GM19455 (cell line): ENCODE data around the gene ARHGAP22.

Experiments
- ATAC-seq: cut with Tn5 transposase; IDR thresholded peaks from one replicate; pipeline ENCODE4 v1.9.1; 2021; ENCODE audit not compliant: unreplicated experiment

Gene ARHGAP22

DNA sequence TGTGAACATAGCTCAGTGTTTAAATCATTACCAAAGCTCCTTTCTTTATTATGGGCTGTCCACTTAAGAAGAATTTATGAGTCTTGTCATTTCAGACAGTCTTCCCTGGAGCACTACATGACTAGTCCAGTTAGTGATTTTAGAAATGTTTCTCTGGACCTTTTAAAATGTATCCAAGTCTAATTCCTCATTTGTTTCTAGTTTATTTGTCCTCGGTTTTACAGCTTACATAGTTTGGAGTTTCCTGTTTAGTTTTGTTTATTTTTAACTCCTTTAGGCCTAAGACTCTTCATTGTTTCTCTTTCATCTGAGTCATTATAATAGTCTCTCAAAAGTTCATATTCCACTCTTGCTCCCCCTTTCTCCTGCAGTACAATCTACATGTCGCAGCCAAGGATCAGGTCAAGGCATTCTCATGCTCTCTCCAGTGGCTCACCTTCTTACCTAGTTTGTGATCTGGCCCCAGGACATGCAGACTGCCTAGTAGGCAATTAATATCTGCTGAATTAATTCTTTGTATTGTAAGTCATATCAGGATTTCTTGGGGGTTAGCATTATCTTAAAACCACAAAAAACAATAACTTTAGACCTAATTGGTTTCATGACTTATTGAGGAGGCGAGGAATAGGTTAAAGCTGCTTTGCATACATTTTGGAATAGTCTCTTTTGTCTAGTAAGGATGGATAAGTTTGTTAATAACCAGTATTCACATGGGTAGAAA is 204.6 kb downstream of the ARHGAP22 start:
- ATAC-seq, result no peak

DNA sequence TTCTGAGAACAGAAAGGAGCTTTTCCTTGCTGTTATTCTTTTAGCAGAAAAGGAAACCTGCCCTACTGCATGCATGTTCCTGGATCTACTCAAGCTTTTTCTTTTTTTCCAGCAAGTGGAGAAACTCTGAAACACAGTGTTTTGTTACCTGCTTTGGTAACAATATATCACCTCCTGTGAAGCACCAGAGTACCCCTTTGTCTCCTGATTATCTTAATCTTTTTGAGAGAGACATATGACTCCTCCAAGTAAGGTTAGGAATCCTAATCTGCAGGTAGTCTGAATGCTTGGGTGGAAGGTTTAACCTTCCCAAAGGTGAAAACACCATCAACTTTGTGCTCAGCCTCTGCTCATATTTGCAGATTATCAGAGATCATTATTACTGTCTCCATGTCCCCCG is 205.3 kb downstream of the ARHGAP22 start:
- no peak for ATAC-seq

DNA sequence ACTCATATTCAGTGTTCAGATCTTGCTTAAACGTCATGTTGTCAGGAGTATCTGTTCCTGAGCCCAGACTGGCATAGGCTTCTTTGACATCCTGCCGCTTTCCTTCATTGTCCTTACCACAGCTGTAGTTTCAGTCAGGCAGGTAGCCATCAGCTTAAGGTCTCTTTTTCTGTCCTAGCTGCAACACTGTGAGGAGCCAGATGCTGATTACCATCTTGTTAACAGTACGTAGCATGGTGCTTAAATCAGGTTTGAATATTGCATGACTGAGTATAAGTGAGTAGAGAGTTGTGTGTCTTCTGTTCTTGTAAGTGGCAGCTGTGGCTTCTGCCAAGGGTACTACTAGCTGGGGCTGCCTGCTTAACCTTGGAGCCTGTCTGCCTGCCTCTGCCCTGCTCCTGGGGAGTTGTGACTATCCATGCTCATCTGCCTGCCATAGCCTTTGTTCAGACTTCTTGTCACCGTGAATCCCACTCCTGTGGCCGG is 205.8 kb downstream of the ARHGAP22 start:
- no peak for ATAC-seq

DNA sequence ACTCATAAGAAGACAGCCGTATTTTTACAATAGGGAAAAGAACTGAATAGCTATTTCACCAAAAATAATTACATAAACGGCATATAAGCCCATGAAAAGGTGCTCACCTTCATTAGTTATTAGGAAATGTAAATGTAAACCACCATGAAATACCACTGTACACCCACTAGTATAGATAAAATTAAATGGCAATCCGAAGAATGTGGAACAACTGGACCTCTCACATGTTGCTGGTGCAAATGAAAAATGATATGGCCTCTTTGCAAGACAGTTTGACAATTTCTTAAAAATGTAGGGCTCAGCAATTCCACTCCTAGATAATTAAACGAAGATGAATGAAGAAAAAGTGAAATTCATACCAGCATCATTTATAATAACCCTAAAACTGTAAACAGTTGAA is 206.6 kb downstream of the ARHGAP22 start:
- ATAC-seq, result no peak
